ENCODE data around the gene MEIOSIN. TPM values are rescaled to one million over a fixed set of nuclear protein-coding genes. Genes with fewer than 3 reads are reported as not detected.

MEIOSIN gene
- total and polyA plus RNA-seq, 8 donors = not detected

DNA sequence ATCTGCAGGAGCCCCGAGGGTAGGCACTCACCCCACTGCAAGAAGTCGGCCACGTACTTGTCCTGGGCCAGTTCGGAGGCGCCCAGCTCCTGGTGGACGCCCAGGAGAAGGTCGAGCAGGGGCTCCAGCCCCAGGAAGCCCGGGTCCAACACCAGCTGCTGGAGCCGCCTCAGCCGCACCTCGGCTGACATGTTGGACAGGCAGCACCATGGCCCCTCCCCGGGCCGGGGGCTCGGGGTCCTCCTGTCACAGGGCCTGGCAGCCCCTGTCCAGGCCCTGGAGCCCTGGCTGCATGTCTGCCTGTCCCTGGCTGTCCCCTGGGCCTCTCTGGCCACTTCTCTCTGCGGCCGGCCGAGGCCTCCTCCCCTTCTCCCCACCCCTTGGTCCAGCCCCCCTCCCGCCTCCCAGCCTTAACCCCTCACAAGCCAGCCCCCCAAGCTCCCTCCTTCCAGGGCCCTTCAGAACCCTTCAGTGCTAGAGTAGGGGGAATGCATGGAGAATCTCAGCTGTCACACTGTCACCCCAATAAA, 49.0 kb downstream of the MEIOSIN start, which contains the start of gene DMPK:
DMPK (minus strand) TSS at position 329 of the 530 bp plus-strand sequence; CDS start at position 191, 138 bp downstream.
- Histone ChIP-seq H3K27me3 (peaks cover 0 to 100% of the 10 kb centered on the region in 2 donors), H3K9me3 (no peaks in the 10 kb centered on the region), H3K4me3 (peak within 1 kb of the TSS; percentile 35 to 36), H3K4me1 (peaks cover 11 to 42% of the 10 kb centered on the region in 2 donors), H3K27ac (peak within 1 kb of the TSS; percentile 48 to 65), H3K36me3 (peaks cover 0 to 31% of the 10 kb centered on the region in 2 donors)
- DNase-seq = peak in 1 of 4 donors; percentile 75
- TF ChIP-seq, protein P1, sequence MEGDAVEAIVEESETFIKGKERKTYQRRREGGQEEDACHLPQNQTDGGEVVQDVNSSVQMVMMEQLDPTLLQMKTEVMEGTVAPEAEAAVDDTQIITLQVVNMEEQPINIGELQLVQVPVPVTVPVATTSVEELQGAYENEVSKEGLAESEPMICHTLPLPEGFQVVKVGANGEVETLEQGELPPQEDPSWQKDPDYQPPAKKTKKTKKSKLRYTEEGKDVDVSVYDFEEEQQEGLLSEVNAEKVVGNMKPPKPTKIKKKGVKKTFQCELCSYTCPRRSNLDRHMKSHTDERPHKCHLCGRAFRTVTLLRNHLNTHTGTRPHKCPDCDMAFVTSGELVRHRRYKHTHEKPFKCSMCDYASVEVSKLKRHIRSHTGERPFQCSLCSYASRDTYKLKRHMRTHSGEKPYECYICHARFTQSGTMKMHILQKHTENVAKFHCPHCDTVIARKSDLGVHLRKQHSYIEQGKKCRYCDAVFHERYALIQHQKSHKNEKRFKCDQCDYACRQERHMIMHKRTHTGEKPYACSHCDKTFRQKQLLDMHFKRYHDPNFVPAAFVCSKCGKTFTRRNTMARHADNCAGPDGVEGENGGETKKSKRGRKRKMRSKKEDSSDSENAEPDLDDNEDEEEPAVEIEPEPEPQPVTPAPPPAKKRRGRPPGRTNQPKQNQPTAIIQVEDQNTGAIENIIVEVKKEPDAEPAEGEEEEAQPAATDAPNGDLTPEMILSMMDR (IDR thresholded peaks at IDR 0.05) = no peak
- intact Hi-C loops (cut with DNase I) = no loop called here
- peak; percentile 18 for ATAC-seq

DNA sequence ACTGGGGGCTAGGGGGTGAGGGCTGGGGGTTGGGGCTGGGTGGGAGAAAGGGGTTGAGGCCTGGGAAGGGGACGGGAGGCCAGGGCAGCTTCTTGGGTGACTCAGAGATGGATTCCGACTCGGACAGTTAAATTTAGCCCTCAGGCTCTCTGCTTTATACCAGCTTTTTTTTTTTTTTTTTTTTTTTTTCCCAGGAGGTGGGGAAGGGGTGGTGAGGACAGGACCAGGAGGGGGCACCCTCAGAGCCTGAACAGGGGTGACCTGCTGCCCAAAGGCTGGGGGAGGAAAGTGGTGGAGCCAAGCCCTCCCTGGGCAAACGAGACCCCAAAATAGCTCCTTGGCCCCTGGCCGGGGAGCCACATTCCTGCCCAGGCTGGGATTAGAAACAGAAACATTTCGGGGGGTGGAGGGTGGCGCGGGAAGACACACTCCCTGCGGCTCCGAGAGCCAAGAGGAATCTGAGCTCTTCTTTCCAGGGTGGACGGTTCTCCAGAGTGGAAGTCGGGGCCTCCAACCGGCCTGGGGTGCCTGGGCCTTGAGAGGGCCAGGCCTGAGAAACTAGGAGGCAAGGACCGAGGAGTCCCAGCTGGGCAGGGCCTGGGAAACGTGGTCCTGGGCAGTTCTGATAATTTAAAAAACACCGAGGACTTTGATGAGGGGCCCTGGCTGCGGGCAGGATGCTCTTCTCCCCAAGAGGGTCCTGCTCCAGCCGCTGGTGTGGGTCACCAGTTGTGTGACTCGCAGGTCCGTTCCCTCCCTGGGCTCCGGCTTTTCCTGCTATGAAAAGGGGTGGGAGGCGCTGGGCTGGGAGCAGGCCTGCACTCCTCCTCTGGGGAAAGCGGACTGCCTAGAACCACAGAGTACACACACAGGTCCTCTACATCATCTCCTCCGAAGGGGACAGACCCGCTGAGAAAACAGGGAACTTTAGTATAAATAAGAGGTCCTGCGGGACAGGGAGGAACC, 49.9 kb downstream of the MEIOSIN start:
- Histone ChIP-seq H3K4me1 (peaks cover 11 to 42% of the 10 kb centered on the region in 2 donors), H3K27me3 (peaks cover 0 to 100% of the 10 kb centered on the region in 2 donors), H3K36me3 (peaks cover 0 to 31% of the 10 kb centered on the region in 2 donors), H3K4me3 (no peak overlapping the region), H3K27ac (peak overlapping the region; percentile 48 to 65), H3K9me3 (no peaks in the 10 kb centered on the region)
- DNase-seq (no peak), ATAC-seq (no peak)
- TF ChIP-seq, protein P1 (IDR thresholded peaks at IDR 0.05) = no peak
- intact Hi-C loops (cut with DNase I) = no loop called here

DNA sequence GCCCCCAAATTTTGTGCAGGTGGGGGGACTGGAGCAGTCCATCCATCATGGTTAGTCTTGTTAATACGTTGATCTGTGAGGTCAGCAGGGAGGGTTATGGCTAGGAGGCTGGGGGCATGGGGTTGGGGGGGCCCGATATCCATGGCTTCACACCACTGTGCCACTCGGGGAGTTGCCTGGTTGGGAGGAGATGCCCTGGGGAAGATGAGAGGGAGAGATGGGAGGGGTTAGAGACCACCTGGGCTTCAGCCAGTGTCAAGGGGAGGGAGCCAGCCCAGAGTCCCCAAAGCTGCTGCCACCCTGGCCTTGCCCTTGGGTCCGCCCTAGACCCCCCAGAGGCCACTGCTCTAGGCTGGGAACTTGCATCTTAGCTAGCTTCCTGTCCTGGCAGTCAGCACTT, 50.9 kb downstream of the MEIOSIN start:
- ATAC-seq (no peak), DNase-seq (no peak)
- H3K27ac ChIP-seq = peak overlapping the region in 1 of 2 donors; percentile 65
- peaks cover 11 to 37% of the 10 kb centered on the region in 2 donors for H3K4me1 ChIP-seq
- peaks cover 0 to 100% of the 10 kb centered on the region in 2 donors for H3K27me3 ChIP-seq
- TF ChIP-seq, protein P1 (IDR thresholded peaks at IDR 0.05) = no peak
- intact Hi-C loops (cut with DNase I) = no loop called here
- H3K9me3 ChIP-seq = no peaks in the 10 kb centered on the region
- H3K4me3 ChIP-seq = no peak overlapping the region
- H3K36me3 ChIP-seq = peaks cover 0 to 40% of the 10 kb centered on the region in 2 donors

DNA sequence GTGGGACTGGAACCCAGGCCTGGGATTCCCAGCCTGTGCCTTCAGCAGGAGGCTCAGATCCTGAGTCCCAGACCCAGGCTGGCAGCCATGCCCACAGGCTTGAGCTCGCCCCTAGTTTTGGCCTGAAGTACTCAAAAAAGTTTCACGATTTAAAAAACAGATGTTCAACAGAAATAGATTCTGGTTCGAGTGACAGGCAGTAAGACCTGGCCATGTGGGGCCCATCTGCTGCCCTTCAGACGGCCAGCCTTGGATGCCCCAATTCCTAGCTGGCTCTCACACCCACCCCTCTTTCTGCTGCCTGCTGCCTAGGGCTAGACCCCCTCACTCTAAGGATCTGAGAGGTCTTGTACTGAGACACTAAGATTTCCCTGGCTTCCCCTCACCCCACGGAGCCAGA, 51.9 kb downstream of the MEIOSIN start:
- TF ChIP-seq, protein P1 (IDR thresholded peaks at IDR 0.05) = no peak
- no peak overlapping the region for H3K4me3 ChIP-seq
- H3K4me1 ChIP-seq = peaks cover 11 to 27% of the 10 kb centered on the region in 2 donors
- ATAC-seq (no peak), DNase-seq (no peak)
- H3K9me3 ChIP-seq = no peaks in the 10 kb centered on the region
- intact Hi-C loops (cut with DNase I) = no loop called here
- H3K36me3 ChIP-seq = peaks cover 0 to 50% of the 10 kb centered on the region in 2 donors
- peaks cover 0 to 100% of the 10 kb centered on the region in 2 donors for H3K27me3 ChIP-seq
- H3K27ac ChIP-seq = no peak overlapping the region

All from left lung (tissue), 10 donors.